Ascending aorta (tissue), 2 donors: ENCODE results near the gene PPM1L. TPM values are rescaled to one million over a fixed set of nuclear protein-coding genes. Genes with fewer than 3 reads are reported as not detected.

Experiments
- DNase-seq, 2 donors: peaks; one replicate each; pipeline ENCODE4 v3.0.0-alpha.2; 2019; ENCODE audit warnings: low spot score in 2 of 2
- H3K27ac ChIP-seq, 2 donors: fragments of 200-600 bp; sonication (generic); one replicate each; pipeline ENCODE4 v1.5.1; 2016 to 2017; ENCODE audit warnings: mild to moderate bottlenecking in 1 of 2
- H3K27me3 ChIP-seq: fragments of 200-600 bp; sonication (generic); one replicate; pipeline ENCODE4 v1.5.1; 2017
- H3K36me3 ChIP-seq, 2 donors: fragments of 200-600 bp; sonication (generic); one replicate each; pipeline ENCODE4 v1.5.1; 2016
- H3K4me1 ChIP-seq, 2 donors: fragments of 200-600 bp; sonication (generic); one replicate each; pipeline ENCODE4 v1.5.1; 2016 to 2017; ENCODE audit warnings: mild to moderate bottlenecking in 1 of 2
- H3K4me3 ChIP-seq, 2 donors: fragments of 200-600 bp; sonication (generic); one replicate each; pipeline ENCODE4 v1.5.1; 2016 to 2017; ENCODE audit warnings: mild to moderate bottlenecking in 1 of 2
- H3K9me3 ChIP-seq, 2 donors: fragments of 200-600 bp; sonication (generic); one replicate each; pipeline ENCODE4 v1.5.1; 2016
- intact Hi-C: fragments of 100-400 bp; cut with DNase I; formaldehyde crosslinking; loops from one replicate; pipeline ENCODE4 v1.15.1; 2023
- total RNA-seq: library from RNA; depleted of rRNA; stranded (reverse); fragments of >200 nt; gene quantifications from one replicate; pipeline ENCODE4 v1.1.0, GENCODE V29; 2016
- TF ChIP-seq, protein P1 (sequence below), 3 experiments: fragments of 200-600 bp in 2 of 3; fragments of 450-650 bp in 1 of 3; sonication (generic) in 2 of 3; IDR thresholded peaks; one replicate each; pipeline ENCODE4 v1.5.1; 2016 to 2019; ENCODE audit warnings: antibody characterized with exemption in 3 of 3, mild to moderate bottlenecking in 1 of 3, moderate library complexity in 1 of 3

The PPM1L gene
- total RNA-seq, 1 donor from 2014 or later, result 20.3 TPM

DNA sequence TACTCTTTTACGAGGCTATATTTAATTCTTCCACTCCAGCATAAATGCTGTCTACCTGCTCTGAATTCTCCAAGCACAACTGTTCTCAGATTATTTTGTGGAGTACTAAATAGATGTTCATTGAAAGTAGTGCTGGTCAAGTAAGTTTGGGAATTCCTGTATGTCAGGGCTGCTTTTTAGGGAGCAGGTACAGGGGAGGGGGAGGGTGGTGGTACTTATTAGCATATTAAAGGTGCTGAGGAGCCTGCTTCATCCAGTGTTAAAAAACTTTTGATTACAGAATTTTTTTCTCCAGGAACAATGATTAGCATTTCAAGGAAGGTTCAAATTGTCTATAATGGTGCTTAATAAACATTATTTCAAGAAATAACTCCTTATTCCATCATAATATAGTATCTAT lies 59.2 kb downstream of the PPM1L start:
- TF ChIP-seq, protein P1, sequence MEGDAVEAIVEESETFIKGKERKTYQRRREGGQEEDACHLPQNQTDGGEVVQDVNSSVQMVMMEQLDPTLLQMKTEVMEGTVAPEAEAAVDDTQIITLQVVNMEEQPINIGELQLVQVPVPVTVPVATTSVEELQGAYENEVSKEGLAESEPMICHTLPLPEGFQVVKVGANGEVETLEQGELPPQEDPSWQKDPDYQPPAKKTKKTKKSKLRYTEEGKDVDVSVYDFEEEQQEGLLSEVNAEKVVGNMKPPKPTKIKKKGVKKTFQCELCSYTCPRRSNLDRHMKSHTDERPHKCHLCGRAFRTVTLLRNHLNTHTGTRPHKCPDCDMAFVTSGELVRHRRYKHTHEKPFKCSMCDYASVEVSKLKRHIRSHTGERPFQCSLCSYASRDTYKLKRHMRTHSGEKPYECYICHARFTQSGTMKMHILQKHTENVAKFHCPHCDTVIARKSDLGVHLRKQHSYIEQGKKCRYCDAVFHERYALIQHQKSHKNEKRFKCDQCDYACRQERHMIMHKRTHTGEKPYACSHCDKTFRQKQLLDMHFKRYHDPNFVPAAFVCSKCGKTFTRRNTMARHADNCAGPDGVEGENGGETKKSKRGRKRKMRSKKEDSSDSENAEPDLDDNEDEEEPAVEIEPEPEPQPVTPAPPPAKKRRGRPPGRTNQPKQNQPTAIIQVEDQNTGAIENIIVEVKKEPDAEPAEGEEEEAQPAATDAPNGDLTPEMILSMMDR (IDR thresholded peaks at IDR 0.05), result no peak
- no peak overlapping the region for H3K27ac ChIP-seq
- no peaks in the 10 kb centered on the region for H3K9me3 ChIP-seq
- H3K4me3 ChIP-seq, result no peak overlapping the region
- no peak for DNase-seq
- no peaks in the 10 kb centered on the region for H3K36me3 ChIP-seq
- intact Hi-C loops, result no loop called here
- H3K4me1 ChIP-seq, result peaks cover 0 to 9% of the 10 kb centered on the region in 2 donors
- no peaks in the 10 kb centered on the region for H3K27me3 ChIP-seq

DNA sequence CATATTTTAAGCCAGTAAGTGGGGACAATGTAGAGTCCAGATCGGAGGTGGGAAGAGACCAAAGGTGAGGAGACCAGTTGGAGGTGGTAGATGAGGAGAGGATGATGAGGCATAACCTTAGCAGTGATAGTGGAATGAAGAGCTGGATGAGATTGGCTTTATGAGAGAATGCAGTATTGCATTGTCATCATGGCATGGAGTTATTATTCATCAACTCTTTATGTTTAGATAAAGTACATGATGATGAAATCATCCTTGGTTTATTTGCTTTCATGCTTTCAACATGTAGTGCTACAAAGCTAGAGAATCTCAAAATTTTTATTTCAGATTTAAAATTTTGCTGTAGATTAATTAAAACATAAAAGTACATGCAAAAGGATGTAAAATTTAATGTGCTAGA lies 64.0 kb downstream of the PPM1L start:
- no peaks in the 10 kb centered on the region for H3K27me3 ChIP-seq
- no peak overlapping the region for H3K4me3 ChIP-seq
- intact Hi-C loops, result no loop called here

DNA sequence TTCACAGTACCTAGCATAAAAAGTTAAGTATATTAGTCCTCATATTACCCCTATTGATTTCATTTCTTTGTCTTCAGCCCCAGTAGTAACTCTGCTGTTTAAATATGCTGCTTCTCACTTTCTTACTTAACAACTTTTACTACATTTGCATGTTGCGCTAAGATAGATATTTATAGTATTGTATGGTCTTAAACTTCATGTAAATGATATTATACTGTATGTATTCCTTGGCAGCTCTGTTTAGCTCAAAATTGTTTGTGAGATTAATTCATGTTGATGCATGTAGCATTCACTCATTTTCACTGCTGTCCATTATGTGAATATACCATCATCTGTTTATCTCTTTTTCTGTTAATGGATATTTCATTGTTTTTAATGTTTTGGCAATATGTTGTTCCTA lies 64.4 kb downstream of the PPM1L start:
- H3K27me3 ChIP-seq, result no peaks in the 10 kb centered on the region
- TF ChIP-seq, protein P1 (IDR thresholded peaks at IDR 0.05), result no peak

More for the DNA sequence above, 64.0 kb downstream of the PPM1L start:
- H3K27ac ChIP-seq, result no peak overlapping the region
- no peaks in the 10 kb centered on the region for H3K36me3 ChIP-seq
- DNase-seq, result no peak
- TF ChIP-seq, protein P1 (IDR thresholded peaks at IDR 0.05), result no peak
- no peaks in the 10 kb centered on the region for H3K9me3 ChIP-seq
- no peaks in the 10 kb centered on the region for H3K4me1 ChIP-seq

DNA sequence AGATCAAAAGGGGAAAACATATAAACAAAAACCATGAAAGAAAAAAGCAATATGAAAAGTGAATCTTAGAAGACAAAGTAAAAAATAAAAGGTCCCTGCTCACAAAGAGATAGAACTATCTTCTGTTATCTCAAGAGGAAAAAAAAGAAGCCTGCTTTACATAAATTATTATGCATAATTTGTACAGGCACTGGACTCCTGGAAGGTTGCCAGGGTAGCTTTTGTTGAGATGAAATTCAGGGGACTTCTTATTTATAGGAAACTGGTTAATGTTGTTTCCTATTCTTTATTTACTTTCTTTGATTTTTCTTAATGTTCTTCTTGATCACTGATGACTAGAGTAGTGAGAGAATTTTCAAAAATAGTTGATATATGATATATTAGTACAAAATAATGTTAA lies 66.9 kb downstream of the PPM1L start:
- Histone ChIP-seq H3K27ac (no peak overlapping the region), H3K27me3 (no peaks in the 10 kb centered on the region), H3K4me3 (no peak overlapping the region), H3K36me3 (no peaks in the 10 kb centered on the region), H3K9me3 (no peaks in the 10 kb centered on the region), H3K4me1 (no peaks in the 10 kb centered on the region)
- intact Hi-C loops, result no loop called here
- TF ChIP-seq, protein P1 (IDR thresholded peaks at IDR 0.05), result no peak
- DNase-seq, result no peak

More for the DNA sequence above, 64.4 kb downstream of the PPM1L start:
- Histone ChIP-seq H3K4me3 (no peak overlapping the region), H3K27ac (no peak overlapping the region), H3K36me3 (no peaks in the 10 kb centered on the region), H3K4me1 (no peaks in the 10 kb centered on the region), H3K9me3 (no peaks in the 10 kb centered on the region)
- intact Hi-C loops, result no loop called here
- DNase-seq, result no peak

DNA sequence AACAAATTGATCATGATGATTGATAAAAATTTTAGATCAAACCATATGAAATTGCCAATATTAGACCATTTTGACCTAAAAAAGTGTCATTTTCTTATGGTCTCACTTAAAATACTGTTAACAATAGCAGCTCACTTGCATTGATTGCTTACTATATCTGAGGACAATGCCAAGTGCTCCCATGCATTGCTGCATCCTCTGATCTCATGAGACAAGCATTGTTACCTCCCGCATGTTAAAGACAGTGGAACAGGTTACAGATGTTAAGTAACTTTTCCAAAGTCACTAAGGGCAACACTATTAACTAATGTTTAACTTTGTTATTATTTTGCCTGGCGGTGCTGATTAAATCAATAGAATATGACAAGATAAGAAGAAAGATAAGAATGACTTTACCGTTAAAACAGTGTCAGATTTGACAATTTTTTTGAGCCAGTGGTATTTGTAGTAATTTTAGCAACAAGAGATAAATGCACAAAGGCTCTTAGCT lies 69.3 kb downstream of the PPM1L start:
- Histone ChIP-seq H3K9me3 (no peaks in the 10 kb centered on the region), H3K4me1 (no peaks in the 10 kb centered on the region), H3K4me3 (no peak overlapping the region), H3K27me3 (no peaks in the 10 kb centered on the region), H3K36me3 (no peaks in the 10 kb centered on the region), H3K27ac (no peak overlapping the region)
- TF ChIP-seq, protein P1 (IDR thresholded peaks at IDR 0.05), result no peak
- no peak for DNase-seq
- intact Hi-C loops, result no loop called here

DNA sequence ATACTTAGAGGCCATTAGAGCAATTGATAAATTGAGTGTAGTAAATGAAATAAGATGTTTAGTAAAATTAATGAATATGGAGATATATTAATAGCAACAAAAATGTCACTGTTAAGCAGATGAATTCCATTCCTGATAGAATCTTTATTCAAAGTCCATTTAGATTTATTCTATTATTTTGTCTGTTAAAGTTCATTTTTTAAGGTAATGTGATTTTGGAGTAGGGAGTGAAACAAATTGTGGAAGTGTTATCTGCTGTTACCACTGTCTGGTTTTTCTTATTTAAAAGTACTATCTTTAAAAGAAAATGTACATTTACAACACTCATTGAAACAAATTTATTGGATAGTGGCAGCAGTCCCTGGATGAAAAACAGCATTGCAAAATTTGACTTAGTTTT lies 70.4 kb downstream of the PPM1L start:
- no peaks in the 10 kb centered on the region for H3K9me3 ChIP-seq
- TF ChIP-seq, protein P1 (IDR thresholded peaks at IDR 0.05), result no peak
- H3K36me3 ChIP-seq, result no peaks in the 10 kb centered on the region
- no peak for DNase-seq
- H3K4me3 ChIP-seq, result no peak overlapping the region
- intact Hi-C loops, result no loop called here
- no peak overlapping the region for H3K27ac ChIP-seq
- H3K4me1 ChIP-seq, result no peaks in the 10 kb centered on the region
- H3K27me3 ChIP-seq, result no peaks in the 10 kb centered on the region
